BLaER1 treated with 17β-estradiol and CSF1 and Interleukin-3, amounts not matched to agents 10 nM and 100 nM (cell line): Measurements from ENCODE around the gene FTO.

Source experiments
- H3K27ac ChIP-seq, 11 experiments: shearing (Covaris generic); formaldehyde crosslinking; 2 replicates each; pipeline ENCODE4 v1.8.1; 2022
- H3K27me3 ChIP-seq, 11 experiments: shearing (Covaris generic); formaldehyde crosslinking; 2 replicates each; pipeline ENCODE4 v1.8.1; 2022
- H3K36me3 ChIP-seq, 11 experiments: shearing (Covaris generic); formaldehyde crosslinking; 2 replicates each; pipeline ENCODE4 v1.8.1; 2022
- H3K4me1 ChIP-seq, 10 experiments: shearing (Covaris generic); formaldehyde crosslinking; 2 replicates each; pipeline ENCODE4 v1.8.1; 2022
- H3K4me2 ChIP-seq, 11 experiments: shearing (Covaris generic); formaldehyde crosslinking; 2 replicates each; pipeline ENCODE4 v1.8.1; 2022
- H3K4me3 ChIP-seq, 10 experiments: shearing (Covaris generic); formaldehyde crosslinking; 2 replicates each; pipeline ENCODE4 v1.8.1; 2022
- H3K9ac ChIP-seq, 11 experiments: shearing (Covaris generic); formaldehyde crosslinking; 2 replicates each; pipeline ENCODE4 v1.8.1; 2022
- H3K9me3 ChIP-seq, 11 experiments: shearing (Covaris generic); formaldehyde crosslinking; replicated peaks in 1 of 11; 2 replicates each; pipeline ENCODE4 v1.8.1; 2022
- H4K20me1 ChIP-seq, 11 experiments: shearing (Covaris generic); formaldehyde crosslinking; 2 replicates each; pipeline ENCODE4 v1.8.1; 2022
- Cebpa-rat ChIP-seq, 11 experiments: shearing (Covaris generic); IDR thresholded peaks; 2 replicates each; pipeline ENCODE4 v1.8.1; 2022

Gene FTO

DNA sequence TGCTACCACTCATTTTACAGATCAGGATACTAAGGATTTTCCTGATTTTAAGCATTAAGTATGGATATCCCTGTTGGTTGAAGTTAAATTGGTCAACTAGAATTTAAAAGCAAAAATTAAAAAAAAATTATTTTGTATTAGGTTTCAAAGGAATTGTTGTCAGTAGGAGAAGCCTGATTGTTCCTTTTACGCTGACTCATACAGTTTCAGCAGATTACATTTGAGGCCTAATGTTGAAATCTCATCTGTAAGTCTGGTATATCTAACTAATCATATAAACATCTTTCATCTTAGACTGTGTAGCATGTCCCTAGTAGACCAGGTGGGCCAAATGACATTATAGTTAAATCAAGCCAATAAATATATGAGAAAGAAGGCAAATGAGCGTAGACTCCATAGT, 83.5 kb downstream of the FTO start:
- Histone ChIP-seq H3K4me3 (no peak overlapping the region), H3K27ac (peak overlapping the region in 1 of 11 experiments; percentile 36; a peak in 1 of 22 replicates), H3K4me1 (peaks cover 0 to 4% (median 0%) of the 10 kb centered on the region in 10 experiments; a peak in 2 of 20 replicates), H4K20me1 (peaks cover 0 to 24% (median 0%) of the 10 kb centered on the region in 11 experiments; a peak in 6 of 22 replicates), H3K36me3 (no peaks in the 10 kb centered on the region), H3K9me3 (peaks cover 0 to 5% (median 0%) of the 10 kb centered on the region in 11 experiments; a peak in 1 of 22 replicates), H3K4me2 (no peak overlapping the region), H3K27me3 (no peaks in the 10 kb centered on the region), H3K9ac (no peak overlapping the region)
- no peak for TF ChIP-seq Cebpa-rat (IDR thresholded peaks at IDR 0.05)

GRCh38 chr16:53789137-53789536, 85.2 kb downstream of the FTO start:
- H3K27me3 ChIP-seq, result no peaks in the 10 kb centered on the region
- H4K20me1 ChIP-seq, result peaks cover 0 to 26% (median 0%) of the 10 kb centered on the region in 11 experiments; a peak in 6 of 22 replicates
- no peak overlapping the region for H3K4me3 ChIP-seq
- H3K4me1 ChIP-seq, result peaks cover 0 to 6% (median 0%) of the 10 kb centered on the region in 10 experiments; a peak in 2 of 20 replicates
- H3K9ac ChIP-seq, result no peak overlapping the region
- TF ChIP-seq Cebpa-rat (IDR thresholded peaks at IDR 0.05), result no peak
- H3K36me3 ChIP-seq, result no peaks in the 10 kb centered on the region
- 0 out of 22 replicates have a peak, but pooled peaks cover 0 to 5% (median 0%) of the 10 kb centered on the region in 11 experiments for H3K9me3 ChIP-seq
- no peak overlapping the region for H3K27ac ChIP-seq
- H3K4me2 ChIP-seq, result no peak overlapping the region

DNA sequence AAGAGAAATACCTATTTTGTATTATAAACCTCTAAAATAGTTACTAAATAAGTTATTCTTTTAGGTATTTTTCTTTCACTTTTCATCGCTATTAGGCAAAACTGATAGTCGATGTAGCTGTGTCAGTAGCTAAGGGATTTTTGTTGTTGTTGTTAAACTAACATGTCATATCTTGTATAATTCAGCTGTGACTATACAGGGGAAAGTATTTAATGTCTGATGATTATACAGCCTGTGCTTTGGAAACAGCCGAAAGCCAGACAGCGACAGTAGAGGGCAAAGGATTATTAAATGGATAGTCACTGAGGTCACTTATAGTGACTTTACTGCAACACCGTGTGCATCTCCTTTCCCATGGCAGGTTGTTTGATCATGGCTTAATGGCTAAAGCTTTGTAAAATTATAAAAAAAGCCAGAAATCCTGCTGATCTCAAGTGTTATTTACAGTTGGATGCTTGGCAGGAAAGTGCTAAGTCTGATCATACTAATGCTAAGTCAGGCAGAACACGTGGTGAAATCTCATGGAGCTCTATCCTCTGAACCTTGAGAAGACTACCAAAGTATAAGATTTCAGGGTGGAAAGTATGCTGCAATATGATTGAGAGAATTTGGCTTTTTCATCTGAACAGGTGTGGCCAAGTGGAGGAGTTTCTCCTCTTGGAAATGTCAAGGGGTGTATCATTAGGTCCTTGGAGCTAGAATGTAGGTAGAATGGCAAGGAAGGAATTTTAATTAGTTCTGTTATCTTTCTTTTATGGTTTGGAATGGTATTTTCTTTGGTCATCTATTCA, 88.4 kb downstream of the FTO start:
- 0 out of 22 replicates have a peak, but pooled peaks cover 0 to 5% (median 0%) of the 10 kb centered on the region in 11 experiments for H3K9me3 ChIP-seq
- H4K20me1 ChIP-seq, result peaks cover 0 to 23% (median 0%) of the 10 kb centered on the region in 11 experiments; a peak in 6 of 22 replicates

DNA sequence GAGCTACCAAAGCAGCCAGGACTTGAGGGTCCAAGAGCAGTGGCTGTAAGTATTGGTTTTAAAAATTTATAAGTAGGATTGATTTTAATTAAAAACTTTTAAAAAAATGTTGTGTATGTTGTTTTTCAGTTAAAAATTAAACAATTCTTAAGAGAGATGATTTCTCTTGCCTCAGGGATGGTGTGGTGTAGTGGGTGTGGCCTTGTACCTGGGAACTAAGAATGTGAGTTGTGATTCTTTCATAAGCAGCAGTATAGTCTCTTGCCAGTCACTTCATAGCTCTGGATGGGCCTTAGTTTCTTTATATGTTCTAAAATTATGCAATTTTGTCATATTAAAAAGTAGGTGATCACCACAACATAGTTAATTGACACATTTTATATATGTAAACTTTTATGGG, 99.5 kb downstream of the FTO start:
- H3K36me3 ChIP-seq, result peaks cover 0 to 4% (median 0%) of the 10 kb centered on the region in 11 experiments; a peak in 2 of 22 replicates
- H3K4me1 ChIP-seq, result peaks cover 0 to 10% (median 0%) of the 10 kb centered on the region in 10 experiments; a peak in 3 of 20 replicates
- no peaks in the 10 kb centered on the region for H3K27me3 ChIP-seq
- no peak for TF ChIP-seq Cebpa-rat (IDR thresholded peaks at IDR 0.05)
- H3K4me3 ChIP-seq, result no peak overlapping the region
- peaks cover 0 to 29% (median 13%) of the 10 kb centered on the region in 11 experiments; a peak in 10 of 22 replicates for H4K20me1 ChIP-seq
- no peak overlapping the region for H3K27ac ChIP-seq
- no peak overlapping the region for H3K4me2 ChIP-seq
- H3K9me3 ChIP-seq, result peaks cover 5 to 26% (median 15%) of the 10 kb centered on the region in 11 experiments; a peak in 18 of 22 replicates
- no peak overlapping the region for H3K9ac ChIP-seq

More for the DNA sequence above, 88.4 kb downstream of the FTO start:
- Histone ChIP-seq H3K36me3 (no peaks in the 10 kb centered on the region), H3K9ac (no peak overlapping the region), H3K4me1 (peaks cover 0 to 10% (median 2%) of the 10 kb centered on the region in 10 experiments; a peak in 3 of 20 replicates), H3K4me3 (no peak overlapping the region), H3K27me3 (no peaks in the 10 kb centered on the region), H3K27ac (no peak overlapping the region), H3K4me2 (no peak overlapping the region)
- no peak for TF ChIP-seq Cebpa-rat (IDR thresholded peaks at IDR 0.05)

GRCh38 chr16:53803998-53804397, 100.0 kb downstream of the FTO start:
- H3K4me1 ChIP-seq, result peaks cover 0 to 10% (median 0%) of the 10 kb centered on the region in 10 experiments; a peak in 3 of 20 replicates
- peaks cover 0 to 34% (median 14%) of the 10 kb centered on the region in 11 experiments; a peak in 10 of 22 replicates for H4K20me1 ChIP-seq
- peaks cover 5 to 24% (median 15%) of the 10 kb centered on the region in 11 experiments; a peak in 18 of 22 replicates for H3K9me3 ChIP-seq
- no peak overlapping the region for H3K4me2 ChIP-seq
- H3K9ac ChIP-seq, result no peak overlapping the region
- H3K27ac ChIP-seq, result no peak overlapping the region
- H3K4me3 ChIP-seq, result no peak overlapping the region
- H3K27me3 ChIP-seq, result no peaks in the 10 kb centered on the region
- TF ChIP-seq Cebpa-rat (IDR thresholded peaks at IDR 0.05), result no peak
- H3K36me3 ChIP-seq, result peaks cover 0 to 4% (median 0%) of the 10 kb centered on the region in 11 experiments; a peak in 2 of 22 replicates

- Histone ChIP-seq H3K36me3 (peaks cover 0 to 4% (median 0%) of the 10 kb centered on the region in 11 experiments; a peak in 2 of 22 replicates), H3K9ac (no peak overlapping the region), H4K20me1 (peaks cover 0 to 34% (median 14%) of the 10 kb centered on the region in 11 experiments; a peak in 10 of 22 replicates), H3K4me2 (no peak overlapping the region), H3K27me3 (no peaks in the 10 kb centered on the region), H3K4me3 (no peak overlapping the region), H3K9me3 (peaks cover 5 to 19% (median 11%) of the 10 kb centered on the region in 11 experiments; a peak in 18 of 22 replicates), H3K27ac (no peak overlapping the region), H3K4me1 (peaks cover 0 to 10% (median 0%) of the 10 kb centered on the region in 10 experiments; a peak in 3 of 20 replicates)
- TF ChIP-seq Cebpa-rat (IDR thresholded peaks at IDR 0.05), result no peak
Measured at GRCh38 chr16:53804467-53804866, 100.5 kb downstream of the FTO start.

DNA sequence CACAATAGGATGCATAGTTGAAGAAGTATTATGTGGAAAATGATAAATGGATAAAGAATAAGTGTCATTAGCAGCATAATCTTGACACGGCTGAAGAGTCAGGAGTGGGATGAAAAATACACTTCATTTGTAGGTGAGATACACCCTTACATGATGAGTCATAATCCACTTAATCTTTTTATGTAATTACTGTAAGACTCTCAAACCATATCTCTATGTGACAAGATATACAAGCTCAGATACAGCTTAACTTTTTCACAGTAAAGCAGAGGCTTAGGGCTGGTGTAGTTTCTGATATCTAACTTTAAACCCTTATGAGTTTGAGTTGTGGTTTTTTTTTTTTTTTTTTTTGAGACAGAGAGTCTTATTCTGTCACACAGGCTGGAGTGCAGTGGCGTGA, 101.2 kb downstream of the FTO start:
- no peak overlapping the region for H3K4me3 ChIP-seq
- TF ChIP-seq Cebpa-rat (IDR thresholded peaks at IDR 0.05), result no peak
- H3K9ac ChIP-seq, result no peak overlapping the region
- peaks cover 0 to 34% (median 14%) of the 10 kb centered on the region in 11 experiments; a peak in 10 of 22 replicates for H4K20me1 ChIP-seq
- H3K4me2 ChIP-seq, result no peak overlapping the region
- H3K36me3 ChIP-seq, result peaks cover 0 to 7% (median 1%) of the 10 kb centered on the region in 11 experiments; a peak in 9 of 22 replicates
- peaks cover 0 to 10% (median 0%) of the 10 kb centered on the region in 10 experiments; a peak in 3 of 20 replicates for H3K4me1 ChIP-seq
- H3K27ac ChIP-seq, result no peak overlapping the region
- H3K9me3 ChIP-seq, result peaks cover 5 to 17% (median 9%) of the 10 kb centered on the region in 11 experiments; a peak in 16 of 22 replicates
- no peaks in the 10 kb centered on the region for H3K27me3 ChIP-seq

GRCh38 chr16:53805752-53806151, 101.8 kb downstream of the FTO start:
- Histone ChIP-seq H3K4me1 (peaks cover 0 to 10% (median 0%) of the 10 kb centered on the region in 10 experiments; a peak in 3 of 20 replicates), H3K9ac (no peak overlapping the region), H3K27ac (no peak overlapping the region), H3K9me3 (peaks cover 5 to 16% (median 9%) of the 10 kb centered on the region in 11 experiments; a peak in 15 of 22 replicates), H3K4me3 (no peak overlapping the region), H3K36me3 (peaks cover under 1 to 13% (median 8%) of the 10 kb centered on the region in 11 experiments; a peak in 18 of 22 replicates), H4K20me1 (peaks cover 0 to 34% (median 14%) of the 10 kb centered on the region in 11 experiments; a peak in 10 of 22 replicates), H3K4me2 (no peak overlapping the region), H3K27me3 (no peaks in the 10 kb centered on the region)
- TF ChIP-seq Cebpa-rat (IDR thresholded peaks at IDR 0.05), result no peak
